ENCODE data around the gene PLEKHH1.

GRCh38 chr14:67547224-67547780 is 14.2 kb downstream of the PLEKHH1 start:
- TF ChIP-seq CTCF (IDR thresholded peaks at IDR 0.05) (no peak), POLR2A (IDR thresholded peaks at IDR 0.05) (no peak)
